HG03175 (cell line): ENCODE data around the gene BID.
"Not testable (repeated sequence)": the region's sequence is repeated elsewhere in the genome, so short reads cannot be mapped to it uniquely, and the experiment has no call there.

Experiments
- ATAC-seq: cut with Tn5 transposase; IDR thresholded peaks from one replicate; pipeline ENCODE4 v1.9.1; 2021; ENCODE audit warnings: mild to moderate bottlenecking, moderate library complexity; ENCODE audit not compliant: unreplicated experiment

BID gene

DNA sequence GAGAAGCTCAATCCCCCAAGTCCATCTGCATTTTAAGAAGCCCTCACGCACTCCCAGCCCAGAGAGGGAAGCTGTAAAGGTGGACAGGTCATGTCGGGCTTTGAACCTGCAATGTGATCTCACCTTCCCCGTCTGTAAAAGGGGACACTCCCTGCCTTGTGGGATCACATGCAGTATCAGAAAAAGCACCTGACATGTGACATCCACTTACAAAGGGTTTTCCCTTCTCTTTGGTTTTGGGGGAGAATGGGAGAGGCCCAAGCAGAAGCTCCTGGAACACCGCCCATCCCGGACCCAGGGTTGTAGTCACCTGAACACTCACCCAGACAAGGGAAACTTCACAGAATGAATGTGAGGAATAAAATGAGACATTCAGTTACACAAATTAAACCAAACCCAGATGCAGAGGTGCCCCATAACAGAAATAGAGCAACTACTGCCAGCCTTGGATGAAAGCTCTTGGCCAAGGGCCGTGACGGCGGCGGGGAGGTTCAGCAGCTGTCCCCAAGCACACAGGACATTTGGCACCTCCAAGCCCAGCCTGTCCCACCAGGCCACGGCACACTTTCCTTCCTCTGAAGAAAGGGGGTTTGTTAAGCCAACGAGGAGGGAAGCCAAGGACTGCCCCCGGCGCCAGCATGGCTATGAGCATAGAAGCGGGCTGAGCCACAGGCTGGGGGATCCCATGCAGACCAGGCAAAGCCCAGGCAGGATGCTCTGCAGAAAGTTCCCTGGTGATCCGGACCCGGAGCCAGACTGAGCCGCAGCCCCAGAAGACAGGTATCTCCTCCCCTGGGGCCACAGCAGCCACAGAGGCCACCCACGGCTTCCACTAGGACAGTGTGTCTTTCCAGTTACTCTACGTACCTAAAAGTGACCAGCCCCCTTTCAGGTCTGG lies 3.8 kb downstream of the BID start:
- no peak for ATAC-seq

DNA sequence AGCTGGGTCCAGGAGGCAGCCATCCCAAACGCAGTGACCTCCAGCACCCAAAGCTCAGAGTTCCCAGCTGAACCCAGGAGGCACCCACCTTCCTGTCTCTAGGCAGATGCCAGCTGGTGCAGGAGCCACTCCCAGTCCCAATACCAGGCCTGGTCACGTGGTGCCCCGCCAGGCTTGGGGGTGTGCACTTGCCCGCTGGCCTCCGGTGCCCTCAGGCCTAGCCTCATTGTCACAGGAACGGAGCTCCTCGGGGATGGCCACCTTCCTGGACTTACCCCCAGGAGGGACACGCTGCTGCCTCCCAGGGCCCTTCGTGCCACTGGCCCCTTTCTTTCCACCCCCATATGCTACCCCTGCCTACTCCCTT lies 4.6 kb downstream of the BID start:
- ATAC-seq, result no peak

DNA sequence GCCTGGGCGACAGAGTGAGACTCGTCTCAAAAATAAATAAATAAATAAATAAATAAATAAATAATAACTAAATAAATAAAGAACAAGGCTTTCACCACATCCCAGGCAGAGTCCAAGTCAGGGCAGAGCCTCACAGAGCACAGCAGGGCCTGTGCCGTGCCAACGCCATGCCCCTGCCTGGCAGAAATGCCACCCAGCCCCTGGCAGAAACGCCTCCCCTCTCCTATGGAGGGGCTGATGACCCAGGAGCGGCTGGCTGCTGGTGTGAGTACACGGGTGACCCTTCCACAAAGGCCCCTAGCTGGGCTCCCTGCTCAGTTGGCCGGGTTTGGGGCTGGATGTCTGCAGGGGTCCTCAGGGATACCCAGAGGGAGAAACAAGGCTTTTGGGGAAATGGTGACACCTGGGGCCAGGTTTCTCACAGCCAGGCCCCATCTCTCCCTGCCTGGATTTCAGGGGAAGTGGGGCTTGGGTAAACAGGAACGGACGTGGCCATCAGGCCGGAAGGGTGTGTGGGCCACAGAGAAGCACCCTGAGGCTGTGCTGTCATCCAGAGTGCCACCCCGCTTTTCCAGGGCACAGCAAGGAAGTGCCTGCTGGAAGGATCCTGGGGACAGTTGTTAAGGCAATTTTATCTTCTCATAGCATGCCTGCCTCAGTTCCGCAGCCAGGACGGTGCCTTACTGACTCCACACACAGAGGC lies 5.1 kb downstream of the BID start:
- ATAC-seq, result no peak

- peak; percentile 74 for ATAC-seq
These were observed 6.8 kb downstream of the BID start for GRCh38 chr22:17767233-17768065.

- ATAC-seq, result not testable (repeated sequence)
These were observed 9.4 kb downstream of the BID start for GRCh38 chr22:17764852-17765251.

DNA sequence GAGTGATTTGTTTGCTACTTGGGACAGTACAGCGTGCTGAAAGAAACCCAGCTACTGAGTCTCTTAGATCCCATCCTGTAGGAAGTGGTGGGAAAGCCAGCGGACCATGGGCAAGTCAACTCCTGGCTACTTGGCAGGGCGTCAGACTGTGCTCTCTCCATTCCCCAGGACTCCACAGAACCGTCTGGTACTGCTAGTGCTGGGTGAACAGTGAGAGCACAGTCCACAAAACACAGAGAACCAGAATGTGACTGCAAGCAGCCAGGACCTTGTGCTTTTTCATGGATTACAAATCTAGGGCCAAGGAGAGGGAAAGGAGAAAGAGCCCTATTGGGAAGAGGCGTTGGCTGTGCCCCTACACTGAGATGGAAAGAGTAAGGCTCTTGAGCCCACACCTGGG lies 10.2 kb downstream of the BID start:
- ATAC-seq, result no peak

- ATAC-seq, result not testable (repeated sequence)
These were observed 10.8 kb downstream of the BID start for GRCh38 chr22:17763442-17763841.

- ATAC-seq, result no peak
These were observed 13.2 kb downstream of the BID start for GRCh38 chr22:17761138-17761488.

DNA sequence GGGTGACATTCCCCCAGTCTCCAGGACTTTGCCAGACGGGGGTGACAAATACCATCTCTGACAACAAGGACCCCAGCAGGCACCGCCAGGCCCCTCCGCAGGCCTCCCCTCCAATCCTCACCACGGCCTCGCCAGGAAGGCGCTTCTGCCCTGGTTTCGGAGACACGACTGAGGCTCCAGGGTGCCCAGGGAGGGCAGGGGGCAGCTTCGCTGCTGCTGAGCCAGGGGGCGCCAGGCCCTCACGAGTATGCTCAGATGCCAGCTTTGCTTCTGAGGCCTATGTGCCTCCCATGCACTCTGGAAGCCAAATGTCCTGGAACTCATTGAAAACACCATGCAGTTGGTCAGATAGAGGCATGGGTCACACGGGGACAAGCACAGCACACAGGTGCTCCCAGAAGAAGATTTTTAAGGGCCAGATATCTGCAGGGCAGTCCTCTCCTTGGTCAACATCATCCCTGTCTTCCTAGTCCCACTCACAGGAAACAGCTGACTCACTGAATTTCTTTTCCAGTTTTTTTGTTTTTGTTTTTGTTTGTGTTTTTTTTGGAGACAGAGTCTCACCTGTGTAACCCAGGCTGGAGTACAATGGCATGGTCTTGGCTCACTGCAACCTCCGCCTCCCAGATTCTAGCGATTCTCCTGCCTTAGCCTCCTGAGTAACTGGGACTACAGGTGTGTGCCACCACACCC lies 19.9 kb downstream of the BID start:
- no peak for ATAC-seq

DNA sequence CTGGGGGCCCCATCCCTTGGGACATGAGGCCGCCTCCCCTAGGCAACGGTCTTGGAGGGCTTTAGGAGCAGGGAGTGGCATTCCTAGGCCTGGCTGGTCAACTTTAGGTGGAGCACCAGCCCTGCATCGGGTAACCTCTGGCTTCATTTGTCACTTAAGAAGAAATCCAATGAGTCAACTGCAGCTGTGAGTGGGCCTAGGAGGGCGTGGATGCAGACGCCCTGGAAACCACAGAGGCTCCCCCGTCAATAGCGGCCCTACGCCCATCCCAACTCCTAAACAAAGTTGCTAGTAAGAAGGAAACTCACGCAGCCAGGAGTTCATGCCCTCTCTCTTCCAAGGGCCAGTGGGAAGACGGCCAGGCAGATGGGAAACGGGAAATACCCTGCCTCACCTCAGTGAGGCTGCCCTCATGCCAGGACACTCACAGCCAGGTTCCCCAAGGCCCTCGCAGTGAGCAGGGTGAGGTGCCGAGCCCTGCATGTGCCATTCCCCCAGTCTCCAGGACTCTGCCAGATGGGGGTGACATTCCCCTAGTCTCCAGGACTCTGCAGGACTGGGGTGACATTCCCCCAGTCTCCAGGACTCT lies 20.8 kb downstream of the BID start:
- ATAC-seq, result no peak

DNA sequence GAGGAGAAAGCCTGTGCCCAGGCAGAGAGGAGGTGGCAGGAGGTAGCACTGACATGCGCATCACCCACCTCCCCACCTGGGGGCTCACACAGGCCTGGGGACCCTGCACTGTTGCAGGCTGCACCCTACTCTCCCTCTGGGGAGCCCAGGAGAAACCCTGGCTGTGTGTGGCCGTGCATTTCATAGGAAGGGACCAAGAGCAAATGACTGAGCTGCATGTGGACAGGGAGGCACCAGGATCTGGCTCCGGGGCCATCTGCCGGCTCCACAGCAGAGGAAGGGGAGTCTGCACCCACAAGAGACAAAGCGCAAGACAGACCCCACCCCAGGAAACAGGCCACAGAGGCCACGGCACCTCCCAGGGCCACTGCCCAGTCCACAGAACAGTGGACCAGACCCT lies 22.7 kb downstream of the BID start:
- ATAC-seq, result no peak

GRCh38 chr22:17749605-17750395 lies 24.5 kb downstream of the BID start:
- no peak for ATAC-seq

GRCh38 chr22:17748555-17749353 lies 25.5 kb downstream of the BID start:
- no peak for ATAC-seq

- ATAC-seq, result no peak
These were observed 27.4 kb downstream of the BID start for GRCh38 chr22:17746916-17747315.

GRCh38 chr22:17744430-17744829 lies 29.8 kb downstream of the BID start:
- no peak for ATAC-seq

- no peak for ATAC-seq
These were observed 30.4 kb downstream of the BID start for GRCh38 chr22:17743661-17744411.

GRCh38 chr22:17742527-17742902 lies 31.8 kb downstream of the BID start:
- no peak for ATAC-seq

- no peak for ATAC-seq
These were observed 32.3 kb downstream of the BID start for GRCh38 chr22:17741866-17742526.
